ENCODE data around the gene KCTD19.
A peak's percentile ranks its signal among the peaks of the same experiment; 100 is the strongest.

Gene KCTD19

GRCh38 chr16:67271446-67271845 is 55.1 kb downstream of the KCTD19 start:
- TF ChIP-seq, protein P1, sequence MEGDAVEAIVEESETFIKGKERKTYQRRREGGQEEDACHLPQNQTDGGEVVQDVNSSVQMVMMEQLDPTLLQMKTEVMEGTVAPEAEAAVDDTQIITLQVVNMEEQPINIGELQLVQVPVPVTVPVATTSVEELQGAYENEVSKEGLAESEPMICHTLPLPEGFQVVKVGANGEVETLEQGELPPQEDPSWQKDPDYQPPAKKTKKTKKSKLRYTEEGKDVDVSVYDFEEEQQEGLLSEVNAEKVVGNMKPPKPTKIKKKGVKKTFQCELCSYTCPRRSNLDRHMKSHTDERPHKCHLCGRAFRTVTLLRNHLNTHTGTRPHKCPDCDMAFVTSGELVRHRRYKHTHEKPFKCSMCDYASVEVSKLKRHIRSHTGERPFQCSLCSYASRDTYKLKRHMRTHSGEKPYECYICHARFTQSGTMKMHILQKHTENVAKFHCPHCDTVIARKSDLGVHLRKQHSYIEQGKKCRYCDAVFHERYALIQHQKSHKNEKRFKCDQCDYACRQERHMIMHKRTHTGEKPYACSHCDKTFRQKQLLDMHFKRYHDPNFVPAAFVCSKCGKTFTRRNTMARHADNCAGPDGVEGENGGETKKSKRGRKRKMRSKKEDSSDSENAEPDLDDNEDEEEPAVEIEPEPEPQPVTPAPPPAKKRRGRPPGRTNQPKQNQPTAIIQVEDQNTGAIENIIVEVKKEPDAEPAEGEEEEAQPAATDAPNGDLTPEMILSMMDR (IDR thresholded peaks at IDR 0.05; ENCODE audit: borderline replicate concordance, insufficient read depth, low read depth, low read length) = no peak

DNA sequence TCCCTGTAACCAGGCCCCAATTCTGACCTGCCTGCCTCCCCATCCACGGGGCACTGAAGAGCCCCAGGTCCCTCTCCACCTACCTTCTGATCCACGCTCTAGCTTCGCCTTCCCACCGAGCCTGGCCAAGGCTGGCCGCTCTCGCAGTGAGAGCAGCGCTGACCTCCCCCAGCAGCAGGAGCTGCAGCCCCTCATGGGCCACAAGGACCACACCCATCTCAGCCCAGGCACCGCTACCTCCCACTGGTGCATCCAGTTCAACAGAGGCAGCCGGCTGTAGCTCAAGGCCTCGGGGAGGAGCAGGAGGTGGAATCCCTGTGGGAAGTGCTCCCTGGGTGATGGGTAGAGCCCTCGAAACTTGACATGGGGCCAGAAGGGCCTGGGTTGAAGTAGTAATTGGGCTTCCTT is 55.6 kb downstream of the KCTD19 start:
- H3K4me3 ChIP-seq (ENCODE audit: low read depth, low read length) = no peak overlapping the region
- TF ChIP-seq, protein P1 (IDR thresholded peaks at IDR 0.05; ENCODE audit: borderline replicate concordance, insufficient read depth, low read depth, low read length) = no peak

More at GRCh38 chr16:67271446-67271845, 55.1 kb downstream of the KCTD19 start:
- no peak overlapping the region for H3K4me3 ChIP-seq (ENCODE audit: low read depth, low read length)

- H3K4me3 ChIP-seq (ENCODE audit: low read depth, low read length) = no peak overlapping the region
- TF ChIP-seq, protein P1 (IDR thresholded peaks at IDR 0.05; ENCODE audit: borderline replicate concordance, insufficient read depth, low read depth, low read length) = no peak
These were observed 56.8 kb downstream of the KCTD19 start for GRCh38 chr16:67269766-67270165.

DNA sequence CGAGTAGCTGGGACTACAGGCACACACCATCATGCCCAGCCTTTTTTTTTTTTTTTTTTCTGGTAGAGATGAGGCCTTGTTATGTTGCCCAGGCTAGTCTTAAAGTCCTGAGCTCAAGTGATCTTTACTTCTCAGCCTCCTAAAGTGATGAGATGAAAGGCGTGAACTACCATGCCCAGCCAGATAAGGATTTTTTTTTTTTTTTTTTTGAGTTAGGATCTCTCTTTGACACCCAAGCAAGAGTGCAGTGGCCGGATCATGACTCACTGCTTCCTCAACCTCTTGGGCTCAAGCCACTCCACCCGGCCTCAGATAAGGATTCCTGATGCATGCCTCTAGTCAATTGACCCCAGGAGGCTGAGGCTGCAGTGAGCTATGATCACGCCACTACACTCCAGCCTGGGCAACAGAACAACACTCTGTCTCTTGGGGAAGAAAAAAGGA is 58.4 kb downstream of the KCTD19 start:
- TF ChIP-seq, protein P1 (IDR thresholded peaks at IDR 0.05; ENCODE audit: borderline replicate concordance, insufficient read depth, low read depth, low read length) = no peak
- no peak overlapping the region for H3K4me3 ChIP-seq (ENCODE audit: low read depth, low read length)

GRCh38 chr16:67265834-67266233 is 60.7 kb downstream of the KCTD19 start:
- H3K4me3 ChIP-seq (ENCODE audit: low read depth, low read length) = no peak overlapping the region
- TF ChIP-seq, protein P1 (IDR thresholded peaks at IDR 0.05; ENCODE audit: borderline replicate concordance, insufficient read depth, low read depth, low read length) = no peak

DNA sequence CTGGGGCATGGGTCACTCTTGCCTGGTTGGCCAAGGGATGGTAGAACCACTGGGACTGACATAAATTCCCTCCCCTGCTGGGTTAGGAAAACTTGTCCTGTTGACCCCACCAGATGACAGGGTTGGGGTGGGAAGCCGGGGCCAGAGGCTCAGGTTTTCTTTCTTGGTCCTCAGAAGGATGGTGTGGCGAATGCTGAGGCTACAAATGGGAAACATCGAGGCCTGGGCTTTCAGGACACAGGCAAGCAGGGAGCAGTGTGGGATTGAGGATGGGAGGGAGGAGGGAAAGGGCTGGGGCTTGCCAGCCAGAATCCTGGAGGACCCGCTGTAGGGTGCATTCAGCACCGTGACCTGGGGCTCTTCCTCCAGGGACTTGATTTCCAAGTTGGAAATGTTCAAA is 61.7 kb downstream of the KCTD19 start:
- TF ChIP-seq, protein P1 (IDR thresholded peaks at IDR 0.05; ENCODE audit: borderline replicate concordance, insufficient read depth, low read depth, low read length) = no peak
- H3K4me3 ChIP-seq (ENCODE audit: low read depth, low read length) = no peak overlapping the region

GRCh38 chr16:67264277-67264676 is 62.3 kb downstream of the KCTD19 start:
- no peak overlapping the region for H3K4me3 ChIP-seq (ENCODE audit: low read depth, low read length)
- TF ChIP-seq, protein P1 (IDR thresholded peaks at IDR 0.05; ENCODE audit: borderline replicate concordance, insufficient read depth, low read depth, low read length) = peak; percentile 19; the same call in 1 of the 2 replicates

Measured in GM12875 (cell line).